ENCODE data around the gene KIRREL3. TPM values are rescaled to one million over a fixed set of nuclear protein-coding genes. Genes with fewer than 3 reads are reported as not detected.

Gene KIRREL3
- polyA plus RNA-seq, 1 of the 3 experiments (the other 2 are of a cell fraction): 3.7 TPM

GRCh38 chr11:126512741-126513715 lies 487.5 kb downstream of the KIRREL3 start:
- no peak for DNase-seq
- Histone ChIP-seq H3K9ac (no peak overlapping the region), H3K4me3 (ENCODE audit: low read depth in 2 of 2, low read length in 1 of 2) (no peak overlapping the region), H3F3A (replicated peaks; ENCODE audit: insufficient read depth) (no peaks in the 10 kb centered on the region), H3K4me1 (ENCODE audit: control insufficient read depth in 1 of 2, insufficient read depth in 2 of 2, low read depth in 1 of 2, low read length in 1 of 2) (peaks cover 0 to 50% of the 10 kb centered on the region in 2 experiments; a peak in 2 of 4 replicates), H2AFZ (ENCODE audit: low read depth) (no peak overlapping the region), H3K9me3 (no peaks in the 10 kb centered on the region), H3K4me2 (no peak overlapping the region), H3K79me2 (ENCODE audit: insufficient read depth) (no peaks in the 10 kb centered on the region), H3K27ac (ENCODE audit: low read depth in 2 of 2, low read length in 1 of 2) (peak overlapping the region in 1 of 2 experiments; percentile 94; a peak in 2 of 4 replicates), H3K36me3 (replicated peaks in 1 of 2; ENCODE audit: control insufficient read depth in 1 of 2, insufficient read depth in 2 of 2, low read length in 1 of 2) (no peaks in the 10 kb centered on the region), H4K20me1 (ENCODE audit: insufficient read depth) (no peaks in the 10 kb centered on the region), H3K27me3 (ENCODE audit: insufficient read depth) (no peaks in the 10 kb centered on the region), H3K9me2 (no peaks in the 10 kb centered on the region)
- POLR2A ChIA-PET: interaction anchor here (0.6 to 1.8 kb wide), 3 partner anchors 32 to 58 kb away, joined by 3 to 4 read pairs (median 4); no protein-coding TSS in a partner anchor
- CTCF ChIA-PET: interaction anchor here (0.7 to 3.5 kb wide), 7 partner anchors 10 to 155 kb away, joined by 3 to 19 read pairs (median 3); no protein-coding TSS in a partner anchor
- no peak for TF ChIP-seq CTCF (IDR thresholded peaks at IDR 0.05)
- TF ChIP-seq USF1 (IDR thresholded peaks at IDR 0.05; ENCODE audit: borderline replicate concordance, low read depth): no peak
- TF ChIP-seq FOSL2 (IDR thresholded peaks at IDR 0.05; ENCODE audit: borderline replicate concordance, low read depth): no peak
- TF ChIP-seq MAX (IDR thresholded peaks at IDR 0.05; ENCODE audit: low read depth): no peak
- no peak for TF ChIP-seq SIN3A (IDR thresholded peaks at IDR 0.05; ENCODE audit: borderline replicate concordance, low read depth, low read length)
- TF ChIP-seq FOXJ3 (CRISPR knock-in tag; IDR thresholded peaks at IDR 0.05): no peak
- TF ChIP-seq RXRA (IDR thresholded peaks at IDR 0.05; ENCODE audit: borderline replicate concordance, low read depth): no peak
- TF ChIP-seq TEAD4 (IDR thresholded peaks at IDR 0.05; ENCODE audit: borderline replicate concordance, insufficient read depth): no peak
- TF ChIP-seq RCOR1 (IDR thresholded peaks at IDR 0.05; ENCODE audit: low read length): no peak
- no peak for TF ChIP-seq POLR2AphosphoS5 (IDR thresholded peaks at IDR 0.05; ENCODE audit: low read depth, low read length)
- TF ChIP-seq TAF1 (IDR thresholded peaks at IDR 0.05; ENCODE audit: borderline replicate concordance, low read depth, low read length): no peak
- TF ChIP-seq SMC3 (IDR thresholded peaks at IDR 0.05; ENCODE audit: low read depth, low read length): no peak
- no peak for TF ChIP-seq NRF1 (IDR thresholded peaks at IDR 0.05; ENCODE audit: low read depth, low read length)
- no peak for TF ChIP-seq MEF2A (IDR thresholded peaks at IDR 0.05; ENCODE audit: borderline replicate concordance, low read depth)
- no peak for TF ChIP-seq YY1 (IDR thresholded peaks at IDR 0.05; ENCODE audit: low read depth)
- no peak for TF ChIP-seq FOXM1 (IDR thresholded peaks at IDR 0.05; ENCODE audit: low read depth)
- TF ChIP-seq ZBTB33 (IDR thresholded peaks at IDR 0.05; ENCODE audit: borderline replicate concordance, low read depth): no peak
- no peak for TF ChIP-seq REST (IDR thresholded peaks at IDR 0.05; ENCODE audit: low read depth, low read length)
- 67% methylated on average over 6 of the region's 11 CpGs for WGBS (ENCODE audit: low lambda C conversion rate)

All from SK-N-SH (cell line).